ENCODE measurements around the gene RBM48. TPM values are rescaled to one million over a fixed set of nuclear protein-coding genes. Genes with fewer than 3 reads are reported as not detected.
"Not testable (repeated sequence)": the region's sequence is repeated elsewhere in the genome, so short reads cannot be mapped to it uniquely, and the experiment has no call there.

RBM48 gene
- total RNA-seq, result 10 to 100 TPM in 1 of 2 donors, 1 to 10 TPM in 1; 9.8 to 12.9 TPM
- 10 to 100 TPM; 10.6 to 10.8 TPM for polyA plus RNA-seq
- long read RNA-seq, donor 1, transcript RBM48-201 (5 exons, 1,742 nt), result major isoform, 32 of 40 reads
- long read RNA-seq, donor 1, partial matches to known transcripts, result 1 of 40 reads
- long read RNA-seq, donor 1, other reads (novel, unspliced or antisense), result 7 of 40 reads
- long read RNA-seq, donor 2, partial matches to known transcripts, result 0 of 4 reads
- long read RNA-seq, donor 2, other reads (novel, unspliced or antisense), result 0 of 4 reads

GRCh38 chr7:92528188-92528957 is at the start of gene RBM48, which contains the start of gene PEX1:
Gene RBM48, plus strand, starts transcription at chr7:92528795. Its CDS starts 19 bp downstream, at chr7:92528814.
Gene PEX1, minus strand, starts transcription at chr7:92528520. Its CDS starts 85 bp downstream, at chr7:92528435.
- H3K4me1 ChIP-seq (ENCODE audit: control insufficient read depth in 1 of 2, insufficient read depth in 2 of 2, low read length in 2 of 2), result peaks cover 0 to 2% of the 10 kb centered on the region in 2 donors
- no peaks in the 10 kb centered on the region for H3K9me3 ChIP-seq (ENCODE audit: control insufficient read depth, low read length)
- H3K4me3 ChIP-seq (ENCODE audit: low read length in 2 of 2), result peak within 1 kb of the TSS; percentile 84 to 97
- peak; percentile 98 for DNase-seq
- ATAC-seq (ENCODE audit: low FRiP score), result peak; percentile 99
- peak within 1 kb of the TSS; percentile 1 to 66 for H3K27ac ChIP-seq (ENCODE audit: low read depth in 1 of 2, low read length in 2 of 2)
- intact Hi-C loops (cut with DNase I), result loop anchor here in 1 of 2 donors (2.0 to 5.0 kb wide), 3 partner anchors 60 to 396 kb away; partner anchors contain the start of gene CYP51A1
- H3K36me3 ChIP-seq (ENCODE audit: control insufficient read depth in 1 of 2, insufficient read depth in 2 of 2, low read length in 1 of 2), result peaks cover 2 to 7% of the 10 kb centered on the region in 2 donors
- WGBS, 2 donors, result 0% methylated on average over 74 to 79 of the region's 79 CpGs
- H3K27me3 ChIP-seq (ENCODE audit: control insufficient read depth in 1 of 2, insufficient read depth in 2 of 2, low read length in 1 of 2), result no peaks in the 10 kb centered on the region

- not testable (repeated sequence) for DNase-seq; H3K4me3 ChIP-seq (ENCODE audit: low read length in 2 of 2); H3K36me3 ChIP-seq (ENCODE audit: control insufficient read depth in 1 of 2, insufficient read depth in 2 of 2, low read length in 1 of 2)
These were observed 49.4 kb upstream of the RBM48 start for GRCh38 chr7:92479146-92479545.

GRCh38 chr7:92483624-92484023 is 45.0 kb upstream of the RBM48 start:
- ATAC-seq (ENCODE audit: low FRiP score); DNase-seq; H3K27me3 ChIP-seq (ENCODE audit: control insufficient read depth in 1 of 2, insufficient read depth in 2 of 2, low read length in 1 of 2); H3K9me3 ChIP-seq (ENCODE audit: control insufficient read depth, low read length); H3K27ac ChIP-seq (ENCODE audit: low read depth in 1 of 2, low read length in 2 of 2); intact Hi-C loops (cut with DNase I); H3K4me1 ChIP-seq (ENCODE audit: control insufficient read depth in 1 of 2, insufficient read depth in 2 of 2, low read length in 2 of 2); H3K4me3 ChIP-seq (ENCODE audit: low read length in 2 of 2); H3K36me3 ChIP-seq (ENCODE audit: control insufficient read depth in 1 of 2, insufficient read depth in 2 of 2, low read length in 1 of 2): not testable (repeated sequence)
- WGBS, 2 donors, result 77 to 78% methylated on average over 6 of the region's 6 CpGs

More at GRCh38 chr7:92479146-92479545, 49.4 kb upstream of the RBM48 start:
- 93 to 96% methylated on average over 4 of the region's 4 CpGs for WGBS, 2 donors
- intact Hi-C loops (cut with DNase I); H3K9me3 ChIP-seq (ENCODE audit: control insufficient read depth, low read length); H3K27ac ChIP-seq (ENCODE audit: low read depth in 1 of 2, low read length in 2 of 2); H3K27me3 ChIP-seq (ENCODE audit: control insufficient read depth in 1 of 2, insufficient read depth in 2 of 2, low read length in 1 of 2); ATAC-seq (ENCODE audit: low FRiP score); H3K4me1 ChIP-seq (ENCODE audit: control insufficient read depth in 1 of 2, insufficient read depth in 2 of 2, low read length in 2 of 2): not testable (repeated sequence)

- ATAC-seq (ENCODE audit: low FRiP score); H3K36me3 ChIP-seq (ENCODE audit: control insufficient read depth in 1 of 2, insufficient read depth in 2 of 2, low read length in 1 of 2); intact Hi-C loops (cut with DNase I); DNase-seq; H3K27me3 ChIP-seq (ENCODE audit: control insufficient read depth in 1 of 2, insufficient read depth in 2 of 2, low read length in 1 of 2); H3K27ac ChIP-seq (ENCODE audit: low read depth in 1 of 2, low read length in 2 of 2); H3K4me1 ChIP-seq (ENCODE audit: control insufficient read depth in 1 of 2, insufficient read depth in 2 of 2, low read length in 2 of 2); H3K9me3 ChIP-seq (ENCODE audit: control insufficient read depth, low read length); H3K4me3 ChIP-seq (ENCODE audit: low read length in 2 of 2): not testable (repeated sequence)
- WGBS, 2 donors, result 90 to 94% methylated on average over 6 of the region's 6 CpGs
These were observed 44.4 kb upstream of the RBM48 start for GRCh38 chr7:92484226-92484625.

DNA sequence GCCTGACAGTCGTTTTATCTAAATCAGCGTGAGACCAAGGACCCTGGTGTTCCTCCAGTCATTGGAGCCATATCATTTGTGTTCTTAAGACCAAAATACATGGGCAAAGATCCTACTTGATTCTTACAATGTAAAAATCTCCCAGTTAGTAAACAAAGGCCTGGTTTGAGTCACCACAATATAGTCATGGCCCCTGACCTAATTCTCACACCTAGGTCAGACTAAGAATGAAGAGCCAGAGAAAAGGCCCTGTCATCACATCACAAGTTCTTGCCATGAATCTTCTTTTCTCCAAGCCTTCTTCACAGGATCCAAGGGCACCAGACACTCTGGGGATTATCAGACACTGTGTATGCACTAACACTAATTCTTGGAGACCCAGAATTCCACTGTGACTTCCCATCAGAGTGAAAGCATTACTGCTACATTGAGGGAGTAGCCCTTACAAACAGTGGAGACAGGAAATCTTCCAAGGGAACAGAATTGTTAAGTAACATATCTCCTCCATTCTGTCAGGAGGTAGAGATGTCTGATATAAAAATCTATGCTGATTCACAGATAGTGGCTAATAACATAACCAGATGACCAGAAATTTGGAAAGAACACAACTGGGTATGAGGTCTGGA is 43.2 kb upstream of the RBM48 start:
- H3K4me1 ChIP-seq (ENCODE audit: control insufficient read depth in 1 of 2, insufficient read depth in 2 of 2, low read length in 2 of 2), result no peaks in the 10 kb centered on the region
- no peaks in the 10 kb centered on the region for H3K9me3 ChIP-seq (ENCODE audit: control insufficient read depth, low read length)
- H3K27ac ChIP-seq (ENCODE audit: low read depth in 1 of 2, low read length in 2 of 2), result no peak overlapping the region
- intact Hi-C loops (cut with DNase I), result no loop called here
- DNase-seq (no peak), ATAC-seq (ENCODE audit: low FRiP score) (no peak)
- peaks cover 0 to 1% of the 10 kb centered on the region in 2 donors for H3K36me3 ChIP-seq (ENCODE audit: control insufficient read depth in 1 of 2, insufficient read depth in 2 of 2, low read length in 1 of 2)
- WGBS, 2 donors, result 92 to 93% methylated on average over 2 of the region's 2 CpGs
- H3K4me3 ChIP-seq (ENCODE audit: low read length in 2 of 2), result no peak overlapping the region
- no peaks in the 10 kb centered on the region for H3K27me3 ChIP-seq (ENCODE audit: control insufficient read depth in 1 of 2, insufficient read depth in 2 of 2, low read length in 1 of 2)

DNA sequence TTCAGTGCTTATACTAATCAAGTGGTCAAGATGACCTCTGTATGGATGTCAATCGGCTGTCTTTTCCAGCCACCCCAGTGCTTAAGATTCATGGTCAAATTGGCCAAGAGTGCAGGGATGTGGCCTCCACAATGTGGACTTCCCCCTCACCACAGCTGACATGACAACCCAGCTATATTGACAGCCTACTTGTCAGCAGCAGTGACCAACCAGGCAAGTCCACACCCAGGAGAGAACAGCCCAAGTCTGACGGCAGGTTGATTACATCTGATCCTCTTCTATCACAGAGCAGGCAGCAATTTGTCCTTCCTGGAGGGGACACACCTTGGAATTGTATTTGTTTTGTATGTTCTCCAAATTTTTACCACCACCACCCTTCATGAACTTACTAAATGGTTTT is 42.6 kb upstream of the RBM48 start:
- no peaks in the 10 kb centered on the region for H3K9me3 ChIP-seq (ENCODE audit: control insufficient read depth, low read length)
- ATAC-seq (ENCODE audit: low FRiP score), result no peak
- H3K36me3 ChIP-seq (ENCODE audit: control insufficient read depth in 1 of 2, insufficient read depth in 2 of 2, low read length in 1 of 2), result peaks cover 1 to 2% of the 10 kb centered on the region in 2 donors
- no peak overlapping the region for H3K27ac ChIP-seq (ENCODE audit: low read depth in 1 of 2, low read length in 2 of 2)
- intact Hi-C loops (cut with DNase I), result no loop called here
- H3K27me3 ChIP-seq (ENCODE audit: control insufficient read depth in 1 of 2, insufficient read depth in 2 of 2, low read length in 1 of 2), result no peaks in the 10 kb centered on the region
- DNase-seq, result no peak
- no peak overlapping the region for H3K4me3 ChIP-seq (ENCODE audit: low read length in 2 of 2)
- H3K4me1 ChIP-seq (ENCODE audit: control insufficient read depth in 1 of 2, insufficient read depth in 2 of 2, low read length in 2 of 2), result no peaks in the 10 kb centered on the region
- 88 to 89% methylated on average over 2 of the region's 2 CpGs for WGBS, 2 donors

DNA sequence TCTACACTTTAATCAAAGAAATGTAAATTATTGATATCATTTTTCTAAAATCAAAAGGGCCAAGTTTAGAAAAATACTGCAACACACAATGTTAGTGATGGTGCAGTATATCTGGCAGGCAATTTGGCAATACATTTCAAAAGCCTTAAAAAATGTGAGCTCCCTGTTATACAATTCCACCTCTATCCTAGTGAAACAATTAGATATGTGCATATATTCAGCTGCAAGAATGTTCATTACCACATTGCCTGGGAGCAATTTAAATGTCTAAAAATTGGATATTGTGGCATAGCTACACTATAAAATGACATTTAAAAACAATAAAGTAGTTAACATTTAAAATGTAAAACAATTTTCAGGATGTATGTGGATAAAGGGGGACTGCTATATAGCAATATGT is 40.8 kb upstream of the RBM48 start:
- H3K27ac ChIP-seq (ENCODE audit: low read depth in 1 of 2, low read length in 2 of 2), result no peak overlapping the region
- no peaks in the 10 kb centered on the region for H3K4me1 ChIP-seq (ENCODE audit: control insufficient read depth in 1 of 2, insufficient read depth in 2 of 2, low read length in 2 of 2)
- no peak overlapping the region for H3K4me3 ChIP-seq (ENCODE audit: low read length in 2 of 2)
- ATAC-seq (ENCODE audit: low FRiP score), result no peak
- H3K9me3 ChIP-seq (ENCODE audit: control insufficient read depth, low read length), result no peaks in the 10 kb centered on the region
- no peak for DNase-seq
- peaks cover 2 to 6% of the 10 kb centered on the region in 2 donors for H3K36me3 ChIP-seq (ENCODE audit: control insufficient read depth in 1 of 2, insufficient read depth in 2 of 2, low read length in 1 of 2)
- H3K27me3 ChIP-seq (ENCODE audit: control insufficient read depth in 1 of 2, insufficient read depth in 2 of 2, low read length in 1 of 2), result no peaks in the 10 kb centered on the region
- intact Hi-C loops (cut with DNase I), result no loop called here

DNA sequence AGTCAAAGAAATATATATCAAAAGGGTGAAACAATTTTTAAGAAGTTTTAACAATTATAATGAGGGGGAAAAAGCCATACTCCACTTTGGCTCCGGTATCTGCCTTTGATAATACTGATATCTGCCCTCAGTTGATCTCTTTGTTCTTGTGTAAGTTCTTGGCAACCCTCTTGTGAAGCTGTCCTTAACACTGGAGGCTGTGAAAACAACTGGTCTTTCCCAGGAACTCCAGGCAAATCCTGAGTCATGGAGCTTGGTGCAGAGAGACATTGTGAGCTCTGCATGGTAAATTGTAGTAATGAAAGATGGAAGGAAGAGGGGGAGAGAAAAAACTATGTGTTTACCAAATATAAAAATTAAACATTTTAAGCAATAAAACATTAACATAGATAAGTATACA is 39.0 kb upstream of the RBM48 start:
- Histone ChIP-seq H3K4me3 (ENCODE audit: low read length in 2 of 2) (no peak overlapping the region), H3K36me3 (ENCODE audit: control insufficient read depth in 1 of 2, insufficient read depth in 2 of 2, low read length in 1 of 2) (peaks cover 4 to 9% of the 10 kb centered on the region in 2 donors), H3K27ac (ENCODE audit: low read depth in 1 of 2, low read length in 2 of 2) (no peak overlapping the region), H3K27me3 (ENCODE audit: control insufficient read depth in 1 of 2, insufficient read depth in 2 of 2, low read length in 1 of 2) (no peaks in the 10 kb centered on the region), H3K9me3 (ENCODE audit: control insufficient read depth, low read length) (no peaks in the 10 kb centered on the region), H3K4me1 (ENCODE audit: control insufficient read depth in 1 of 2, insufficient read depth in 2 of 2, low read length in 2 of 2) (no peaks in the 10 kb centered on the region)
- 73 to 86% methylated on average over 1 of the region's 1 CpG for WGBS, 2 donors
- no peak for DNase-seq
- intact Hi-C loops (cut with DNase I), result no loop called here
- ATAC-seq (ENCODE audit: low FRiP score), result no peak
